PC-3 (cell line): Measurements from ENCODE around the gene IGSF3. TPM values are rescaled to one million over a fixed set of nuclear protein-coding genes. Genes with fewer than 3 reads are reported as not detected.
"Not testable (repeated sequence)": the region's sequence is repeated elsewhere in the genome, so short reads cannot be mapped to it uniquely, and the experiment has no call there.

Experiments
- ATAC-seq: fragments of 200-7000 bp; cut with Tn5 transposase; 2 replicates; pipeline ENCODE4 v1.9.1; 2020; ENCODE audit warnings: mild to moderate bottlenecking, moderate library complexity
- BruUV-seq: library from RNA; stranded (reverse); fragments of 400-500 nt; replicated peaks from 2 replicates; lab custom pipeline; 2021; lab: Mats Ljungman, UMichigan
- CTCF ChIA-PET: fragments of 300-600 bp; sonication (Branson Sonifier 250); formaldehyde crosslinking; loops from one replicate; lab custom pipeline; 2022; ENCODE audit warnings: antibody characterized with exemption; lab: Charles Lee
- POLR2A ChIA-PET: fragments of 300-600 bp; sonication (Branson Sonifier 250); formaldehyde crosslinking; loops from one replicate; lab custom pipeline; 2022; ENCODE audit warnings: antibody characterized with exemption; ENCODE audit not compliant: unreplicated experiment; lab: Charles Lee
- DNase-seq: peaks from one replicate; pipeline ENCODE4 v3.0.0-alpha.2; 2015
- H2AFZ ChIP-seq: fragments of 300-600 bp; sonication (generic); 2 replicates; pipeline ENCODE4 v1.6.0; 2016; ENCODE audit warnings: antibody characterized with exemption, low read length
- H3F3A ChIP-seq: fragments of 300-600 bp; sonication (generic); one replicate; pipeline ENCODE4 v1.6.0; 2017; ENCODE audit warnings: antibody characterized with exemption, low read length, control low read depth, mild to moderate bottlenecking; ENCODE audit not compliant: unreplicated experiment
- H3K27ac ChIP-seq: fragments of 300-600 bp; sonication (generic); 2 replicates; pipeline ENCODE4 v1.5.1; 2016; ENCODE audit warnings: mild to moderate bottlenecking, low read length
- H3K27me3 ChIP-seq: fragments of 300-600 bp; sonication (generic); 2 replicates; pipeline ENCODE4 v1.6.1; 2016; ENCODE audit warnings: low read length, mixed read lengths
- H3K36me3 ChIP-seq: fragments of 300-600 bp; sonication (generic); 2 replicates; pipeline ENCODE4 v1.6.1; 2016; ENCODE audit warnings: low read depth, mixed run types, low read length, mixed read lengths
- H3K4me1 ChIP-seq: fragments of 300-600 bp; sonication (generic); 2 replicates; pipeline ENCODE4 v1.5.1; 2016; ENCODE audit warnings: low read length; ENCODE audit not compliant: insufficient read depth
- H3K4me2 ChIP-seq: fragments of 300-600 bp; sonication (generic); 2 replicates; pipeline ENCODE4 v1.6.0; 2016; ENCODE audit warnings: low read length
- H3K4me3 ChIP-seq: fragments of 300-600 bp; sonication (generic); 2 replicates; pipeline ENCODE4 v1.5.1; 2016; ENCODE audit warnings: mild to moderate bottlenecking, low read length, mixed read lengths
- H3K79me2 ChIP-seq: fragments of 300-600 bp; sonication (generic); 2 replicates; pipeline ENCODE4 v1.6.1; 2017; ENCODE audit warnings: low read length, mixed read lengths
- H3K9ac ChIP-seq: fragments of 300-600 bp; sonication (generic); 2 replicates; pipeline ENCODE4 v1.6.0; 2016; ENCODE audit warnings: mild to moderate bottlenecking, low read length
- H3K9me2 ChIP-seq: fragments of 300-600 bp; sonication (generic); replicated peaks from 2 replicates; pipeline ENCODE4 v1.6.1; 2016; ENCODE audit warnings: mixed run types, low read length, mixed read lengths
- H3K9me3 ChIP-seq: fragments of 300-600 bp; sonication (generic); 2 replicates; pipeline ENCODE4 v1.6.1; 2016; ENCODE audit warnings: low read length, mixed read lengths
- H4K20me1 ChIP-seq: fragments of 300-600 bp; sonication (generic); 2 replicates; pipeline ENCODE4 v1.6.1; 2016; ENCODE audit warnings: low read length, mixed read lengths
- intact Hi-C: fragments of 100-400 bp; cut with micrococcal nuclease; formaldehyde crosslinking; loops from 2 replicates; pipeline ENCODE4 v1.9.0; 2023
- total RNA-seq: library from RNA; depleted of rRNA; stranded (reverse); fragments of >200 nt; gene quantifications from 2 replicates; pipeline ENCODE4 v1.2.3, GENCODE V29; 2014

IGSF3 gene
- total RNA-seq, 1 experiment from 2014 or later, result 15.5 TPM

DNA sequence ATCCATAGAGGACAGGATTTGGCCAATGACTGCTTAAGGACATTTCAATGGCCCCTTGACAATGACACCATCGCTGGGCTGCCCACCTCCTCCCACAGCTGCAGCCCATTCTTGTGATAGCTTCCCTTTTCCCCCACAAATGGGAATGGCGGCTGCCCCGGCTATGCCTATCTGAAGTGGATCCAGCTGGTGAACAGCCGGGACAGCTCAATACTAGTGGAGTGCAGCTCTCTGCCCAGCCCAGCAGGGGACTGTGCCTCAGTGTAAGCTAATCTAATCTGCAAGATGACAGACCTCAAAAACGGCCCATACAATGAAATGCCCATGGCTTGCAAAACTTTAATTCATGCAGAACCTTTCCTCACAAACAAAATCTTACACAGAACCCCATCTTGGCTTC, 49.7 kb downstream of the IGSF3 start:
- H3K9ac ChIP-seq, H3K27me3 ChIP-seq, H3K9me2 ChIP-seq, BruUV-seq, H3K9me3 ChIP-seq, ATAC-seq, H3K27ac ChIP-seq, H3K4me2 ChIP-seq, H3K79me2 ChIP-seq, H3K4me3 ChIP-seq, intact Hi-C loops, DNase-seq, CTCF ChIA-PET, H4K20me1 ChIP-seq, POLR2A ChIA-PET, H2AFZ ChIP-seq, H3F3A ChIP-seq, H3K36me3 ChIP-seq: not testable (repeated sequence)
- H3K4me1 ChIP-seq, result peaks cover 27% of the 10 kb centered on the region

DNA sequence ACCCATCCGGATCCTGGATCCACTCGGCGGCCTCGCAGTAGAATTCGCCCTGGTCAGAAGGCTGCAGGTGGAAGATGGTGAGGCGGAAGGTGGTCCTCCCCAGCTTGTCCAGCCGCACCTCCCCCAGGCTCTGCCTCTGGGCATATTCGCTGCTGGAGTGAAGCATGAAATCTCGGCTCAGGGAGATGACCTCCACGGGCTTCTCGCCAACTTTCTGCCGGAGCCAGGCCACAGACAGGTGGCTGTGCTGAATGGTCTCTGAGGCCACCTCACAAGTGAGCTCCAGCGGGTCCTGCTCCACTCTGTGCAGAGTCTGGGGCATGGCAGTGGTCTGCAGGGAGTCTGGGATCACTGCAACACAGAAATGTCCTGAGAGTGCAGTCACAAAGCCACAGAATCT, 53.7 kb downstream of the IGSF3 start:
- H4K20me1 ChIP-seq, H3K4me1 ChIP-seq, H3K9ac ChIP-seq, H2AFZ ChIP-seq, DNase-seq, intact Hi-C loops, H3K4me2 ChIP-seq, H3F3A ChIP-seq, CTCF ChIA-PET, H3K27me3 ChIP-seq, H3K9me2 ChIP-seq, POLR2A ChIA-PET, H3K27ac ChIP-seq, H3K9me3 ChIP-seq, BruUV-seq, H3K79me2 ChIP-seq, H3K36me3 ChIP-seq, ATAC-seq, H3K4me3 ChIP-seq: not testable (repeated sequence)

DNA sequence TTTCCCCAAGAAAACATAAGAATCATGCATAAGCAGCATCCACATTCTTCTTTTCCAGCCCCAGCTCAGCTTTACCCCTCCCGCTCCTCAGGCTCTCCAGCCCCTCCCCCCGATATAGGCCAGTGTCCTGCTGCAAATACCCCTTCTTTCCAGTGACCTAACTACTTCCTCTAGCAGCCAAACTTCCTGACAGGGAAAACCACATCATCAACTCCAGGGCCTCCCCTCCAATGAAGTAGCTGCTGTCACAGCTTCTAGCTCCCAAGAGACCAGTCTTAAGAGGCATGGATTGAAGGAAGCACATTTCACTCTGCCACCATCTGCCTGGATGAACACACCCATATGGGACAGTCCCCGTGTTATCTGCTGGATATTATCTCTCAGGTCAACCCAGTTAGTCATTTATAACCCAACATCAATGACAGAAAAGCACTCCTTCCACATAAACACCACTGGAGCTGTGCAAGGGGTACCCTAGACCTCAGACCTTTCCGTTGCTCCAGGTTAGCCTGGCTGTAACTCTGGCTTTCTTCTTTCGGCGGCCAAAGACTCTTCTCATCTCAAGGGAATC, 57.6 kb downstream of the IGSF3 start:
- CTCF ChIA-PET, intact Hi-C loops, H3K36me3 ChIP-seq, H3K4me1 ChIP-seq, H4K20me1 ChIP-seq, DNase-seq, H3F3A ChIP-seq, BruUV-seq, H2AFZ ChIP-seq, H3K9me3 ChIP-seq, POLR2A ChIA-PET, H3K79me2 ChIP-seq, H3K4me2 ChIP-seq, H3K4me3 ChIP-seq, H3K9me2 ChIP-seq, H3K27ac ChIP-seq, H3K27me3 ChIP-seq, ATAC-seq, H3K9ac ChIP-seq: not testable (repeated sequence)

DNA sequence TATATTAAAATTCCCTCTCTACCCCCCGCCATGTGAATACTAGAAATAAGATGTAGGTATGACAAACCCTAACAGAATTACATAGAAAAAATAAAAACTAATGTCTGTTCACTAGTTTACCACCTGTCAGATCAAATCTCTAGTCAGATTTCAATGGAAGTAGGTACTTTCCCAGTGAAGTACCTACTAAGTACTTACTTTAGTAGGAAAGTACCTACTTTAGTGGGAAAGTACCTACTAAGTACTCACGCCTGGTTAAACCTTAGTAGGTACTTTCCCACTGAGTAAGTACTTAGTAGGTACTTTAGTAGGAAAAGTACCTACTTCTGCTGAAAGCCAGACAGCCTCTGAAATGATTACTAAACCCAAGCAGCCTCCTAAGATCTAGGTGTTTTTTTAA, 58.7 kb downstream of the IGSF3 start:
- H4K20me1 ChIP-seq, H3K27ac ChIP-seq, CTCF ChIA-PET, DNase-seq, H3K4me2 ChIP-seq, intact Hi-C loops, H2AFZ ChIP-seq, H3K36me3 ChIP-seq, ATAC-seq, H3F3A ChIP-seq, POLR2A ChIA-PET, H3K4me3 ChIP-seq, BruUV-seq, H3K9me3 ChIP-seq, H3K9ac ChIP-seq, H3K79me2 ChIP-seq, H3K4me1 ChIP-seq, H3K27me3 ChIP-seq, H3K9me2 ChIP-seq: not testable (repeated sequence)

DNA sequence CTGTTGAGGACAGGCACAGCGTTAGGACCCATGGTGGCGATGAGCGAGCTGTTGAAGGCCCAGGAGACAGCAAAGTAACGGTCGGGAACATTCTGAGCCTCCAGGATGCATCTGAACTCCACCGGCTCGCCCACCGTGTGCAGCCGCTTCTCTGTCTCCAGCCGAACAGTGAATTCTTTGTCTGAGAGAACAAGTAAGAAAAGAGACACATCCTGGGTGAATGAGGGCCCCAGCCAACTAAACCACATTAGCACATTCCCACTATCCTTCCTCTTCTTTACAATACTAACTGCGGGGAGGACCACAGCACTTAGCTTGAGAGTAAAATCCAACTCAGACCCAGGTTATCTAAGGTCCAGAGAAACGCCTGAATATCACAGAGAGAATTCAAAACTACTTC, 59.4 kb downstream of the IGSF3 start:
- H3K36me3 ChIP-seq, H3K9ac ChIP-seq, BruUV-seq, H3K9me3 ChIP-seq, H3K9me2 ChIP-seq, POLR2A ChIA-PET, H3K27me3 ChIP-seq, H2AFZ ChIP-seq, H3K27ac ChIP-seq, H3K79me2 ChIP-seq, H3K4me2 ChIP-seq, H3F3A ChIP-seq, ATAC-seq, CTCF ChIA-PET, H4K20me1 ChIP-seq, H3K4me1 ChIP-seq, intact Hi-C loops, H3K4me3 ChIP-seq, DNase-seq: not testable (repeated sequence)

DNA sequence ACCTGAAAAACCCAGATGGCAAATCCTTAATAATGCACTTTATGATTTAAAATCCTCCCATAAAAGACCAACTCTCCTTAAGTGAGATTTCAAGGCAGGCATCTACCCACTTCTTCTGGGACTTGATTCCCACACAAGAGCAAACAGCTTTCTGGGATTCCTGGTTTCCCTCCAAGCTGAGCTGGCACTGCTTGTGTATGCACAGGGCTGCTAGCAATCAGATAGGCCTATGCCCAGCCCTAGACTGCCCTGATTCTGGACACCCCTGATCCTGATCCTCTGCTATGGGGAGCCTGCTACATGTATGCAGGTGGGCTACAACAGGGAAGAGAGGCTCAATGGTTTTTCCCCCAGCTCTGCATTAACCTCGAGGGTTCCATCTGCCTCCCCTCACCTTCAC, 60.1 kb downstream of the IGSF3 start:
- DNase-seq, H3K27me3 ChIP-seq, H3K9me3 ChIP-seq, H3K36me3 ChIP-seq, H4K20me1 ChIP-seq, H3K4me3 ChIP-seq, POLR2A ChIA-PET, H3K4me1 ChIP-seq, H3K9me2 ChIP-seq, ATAC-seq, H2AFZ ChIP-seq, H3K4me2 ChIP-seq, H3K9ac ChIP-seq, BruUV-seq, intact Hi-C loops, CTCF ChIA-PET, H3F3A ChIP-seq, H3K27ac ChIP-seq, H3K79me2 ChIP-seq: not testable (repeated sequence)

DNA sequence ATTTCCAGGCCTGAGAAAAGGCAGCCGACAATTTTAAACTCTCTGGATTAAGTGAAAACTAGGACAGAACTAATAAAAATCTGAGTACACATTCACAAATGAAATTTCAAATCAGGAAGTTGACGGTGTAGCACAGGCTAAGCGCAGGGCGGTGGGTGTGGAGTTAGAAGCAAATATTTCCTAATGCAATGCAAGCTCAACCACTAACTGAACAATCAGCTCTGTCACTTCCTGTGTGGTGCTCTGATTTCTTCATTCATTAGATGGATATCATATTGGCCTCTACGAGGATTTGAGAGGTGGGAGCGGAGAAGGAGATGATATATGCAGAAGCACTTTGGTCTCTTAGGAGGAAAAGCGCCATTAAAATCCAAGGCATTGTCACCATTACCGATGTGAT, 61.5 kb downstream of the IGSF3 start:
- POLR2A ChIA-PET, DNase-seq, H3K4me3 ChIP-seq, H3K9me2 ChIP-seq, H3K36me3 ChIP-seq, H3K4me2 ChIP-seq, H3K4me1 ChIP-seq, intact Hi-C loops, H3F3A ChIP-seq, H4K20me1 ChIP-seq, H3K9ac ChIP-seq, H2AFZ ChIP-seq, ATAC-seq, H3K79me2 ChIP-seq, H3K27me3 ChIP-seq, H3K9me3 ChIP-seq, CTCF ChIA-PET, BruUV-seq, H3K27ac ChIP-seq: not testable (repeated sequence)
